IPS DF 4.7 (cell line): ENCODE measurements around the gene PITPNC1.
"Not testable (repeated sequence)": the region's sequence is repeated elsewhere in the genome, so short reads cannot be mapped to it uniquely, and the experiment has no call there.

Experiments
- DNase-seq: peaks from one replicate; pipeline ENCODE4 v3.0.0-alpha.2; 2013; ENCODE audit warnings: low spot score; ENCODE audit errors: extremely low read depth

Gene PITPNC1

DNA sequence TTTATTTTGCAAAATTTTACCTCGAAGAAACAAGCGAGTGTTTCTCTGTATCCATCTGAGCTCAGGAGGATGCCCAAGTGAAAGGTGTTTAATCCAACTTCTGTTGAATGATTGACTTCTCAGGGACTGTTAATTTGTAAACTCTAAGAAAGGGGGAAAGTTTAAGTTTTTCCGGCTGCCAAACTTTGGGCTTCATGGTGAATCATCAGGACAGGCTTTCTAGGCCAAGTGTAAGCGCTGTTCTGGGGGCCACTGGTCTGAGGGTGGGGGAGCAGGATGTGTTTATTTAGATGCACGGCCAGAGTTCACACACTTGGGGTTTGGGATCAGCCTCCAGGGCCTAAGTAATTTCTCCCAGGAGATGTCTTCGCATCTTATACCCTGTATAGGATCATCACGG, 110.4 kb downstream of the PITPNC1 start:
- DNase-seq = no peak

GRCh38 chr17:67488161-67488560, 111.1 kb downstream of the PITPNC1 start:
- no peak for DNase-seq

DNA sequence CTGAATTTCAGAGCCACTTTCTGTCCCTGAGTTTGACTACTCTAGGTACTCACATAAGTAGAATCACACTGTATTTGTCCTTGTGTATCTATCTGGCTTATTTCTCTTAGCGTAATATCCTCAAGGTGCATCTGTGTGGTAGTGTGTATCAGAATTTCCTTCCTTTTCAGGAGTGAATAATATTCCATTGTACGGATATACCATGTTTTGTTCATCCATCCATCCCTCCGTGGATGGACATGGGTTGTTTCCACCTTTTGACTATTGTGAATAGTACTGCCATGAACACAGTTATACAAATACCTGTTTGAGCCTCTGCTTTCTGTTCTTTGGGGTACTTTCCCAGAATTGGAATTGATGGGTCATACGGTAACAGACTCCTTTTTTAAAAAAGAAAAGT, 111.7 kb downstream of the PITPNC1 start:
- no peak for DNase-seq

DNA sequence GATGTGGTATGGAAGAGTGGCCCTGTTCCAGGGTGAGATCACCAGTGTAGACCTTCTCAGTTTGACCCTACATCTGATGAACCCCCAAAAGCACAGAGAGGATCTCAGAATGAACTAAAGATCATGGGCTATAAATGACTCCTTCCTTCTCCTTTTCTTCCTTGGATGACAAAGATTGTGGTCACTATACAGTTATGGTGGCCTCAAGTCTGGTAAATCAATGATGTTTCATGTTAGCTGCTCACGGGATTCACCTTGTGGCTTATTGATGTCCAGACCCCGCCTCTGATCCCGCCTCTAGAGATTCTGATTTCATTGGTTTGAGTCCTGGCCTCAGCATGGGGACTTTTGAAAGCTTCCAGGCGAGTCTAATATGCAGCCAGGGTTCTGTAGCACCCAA, 112.2 kb downstream of the PITPNC1 start:
- DNase-seq = no peak

- DNase-seq = no peak
Measured at GRCh38 chr17:67490471-67490870, 113.4 kb downstream of the PITPNC1 start.

DNA sequence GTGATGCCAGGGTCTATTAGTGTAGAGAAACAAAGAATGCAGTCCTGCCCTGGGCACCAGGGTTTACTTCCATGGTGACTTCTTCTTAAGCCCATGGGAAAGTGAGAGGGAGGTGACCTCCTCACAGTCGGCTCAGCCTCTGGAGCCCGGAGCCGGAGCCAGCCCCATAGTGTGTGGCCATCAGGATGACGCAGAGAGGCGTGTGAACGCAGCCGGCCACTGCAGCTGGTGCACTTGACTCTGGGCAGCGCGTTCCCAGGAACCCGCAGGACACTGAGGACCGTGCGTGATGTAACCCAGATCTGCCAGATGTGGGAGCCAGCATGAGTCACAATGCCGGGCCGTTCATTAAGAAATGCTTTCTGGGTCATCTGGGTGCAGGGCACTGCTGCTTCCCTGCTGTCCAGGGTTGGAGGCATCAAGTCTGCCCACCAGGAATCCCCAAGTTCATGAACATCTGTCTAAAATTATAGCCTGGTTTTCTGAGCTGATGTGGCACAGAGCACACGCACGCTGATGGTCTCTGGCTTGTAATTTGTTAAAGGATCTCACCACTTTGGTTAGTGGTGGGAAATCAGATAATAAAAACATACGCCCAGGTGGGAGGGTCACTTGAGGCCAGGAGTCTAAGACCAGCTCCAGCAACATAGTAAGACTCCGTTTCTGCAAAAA, 114.1 kb downstream of the PITPNC1 start:
- DNase-seq = no peak

GRCh38 chr17:67491681-67492024, 114.6 kb downstream of the PITPNC1 start:
- DNase-seq = no peak

DNA sequence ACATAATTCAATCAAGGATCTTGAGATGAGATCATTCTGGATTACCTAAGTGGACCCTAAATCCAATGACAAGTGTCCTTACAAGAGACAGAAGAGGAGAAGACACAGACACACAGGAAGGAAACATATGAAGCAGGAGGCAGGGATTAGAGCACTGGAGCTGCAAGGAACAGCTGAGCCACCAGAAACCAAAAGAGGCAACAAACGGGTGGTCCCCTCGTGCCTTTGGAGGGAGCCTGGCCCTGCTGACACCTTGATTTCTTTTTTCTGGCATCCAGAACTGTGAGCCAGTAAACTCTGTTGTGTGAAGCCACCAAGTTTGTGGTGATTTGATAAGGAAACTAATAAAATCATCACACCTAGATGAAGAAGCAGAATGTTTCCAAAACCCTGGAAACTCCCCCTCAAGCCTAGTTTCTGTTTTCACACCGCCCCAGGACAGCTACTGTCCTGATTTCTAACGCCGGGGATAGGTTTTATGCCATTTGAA, 115.2 kb downstream of the PITPNC1 start:
- DNase-seq = no peak

GRCh38 chr17:67492824-67493517, 115.9 kb downstream of the PITPNC1 start:
- DNase-seq = no peak

DNA sequence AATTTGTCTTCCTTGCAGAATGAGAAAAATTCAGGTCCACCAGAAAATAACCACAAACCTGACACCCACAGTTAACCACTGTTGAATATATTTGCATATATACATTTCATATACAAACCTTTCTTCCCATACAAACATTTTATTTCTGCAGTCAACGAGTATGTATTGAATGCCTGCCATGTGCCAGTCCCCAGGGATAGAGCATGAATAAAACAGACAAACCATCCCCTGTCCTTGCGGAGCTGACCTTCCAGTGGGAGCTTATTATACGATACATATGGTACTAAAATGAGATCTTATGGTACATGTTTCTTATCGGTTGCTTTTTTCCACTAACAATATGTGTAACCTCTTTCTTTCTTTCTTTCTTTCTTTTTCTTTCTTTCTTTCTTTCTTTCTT, 116.7 kb downstream of the PITPNC1 start:
- DNase-seq = no peak

- DNase-seq = not testable (repeated sequence)
Measured at GRCh38 chr17:67495534-67495933, 118.5 kb downstream of the PITPNC1 start.

GRCh38 chr17:67496286-67496685, 119.2 kb downstream of the PITPNC1 start:
- DNase-seq = no peak

- no peak for DNase-seq
Measured at GRCh38 chr17:67499685-67500084, 122.6 kb downstream of the PITPNC1 start.

- DNase-seq = no peak
Measured at GRCh38 chr17:67500261-67500660, 123.2 kb downstream of the PITPNC1 start.

DNA sequence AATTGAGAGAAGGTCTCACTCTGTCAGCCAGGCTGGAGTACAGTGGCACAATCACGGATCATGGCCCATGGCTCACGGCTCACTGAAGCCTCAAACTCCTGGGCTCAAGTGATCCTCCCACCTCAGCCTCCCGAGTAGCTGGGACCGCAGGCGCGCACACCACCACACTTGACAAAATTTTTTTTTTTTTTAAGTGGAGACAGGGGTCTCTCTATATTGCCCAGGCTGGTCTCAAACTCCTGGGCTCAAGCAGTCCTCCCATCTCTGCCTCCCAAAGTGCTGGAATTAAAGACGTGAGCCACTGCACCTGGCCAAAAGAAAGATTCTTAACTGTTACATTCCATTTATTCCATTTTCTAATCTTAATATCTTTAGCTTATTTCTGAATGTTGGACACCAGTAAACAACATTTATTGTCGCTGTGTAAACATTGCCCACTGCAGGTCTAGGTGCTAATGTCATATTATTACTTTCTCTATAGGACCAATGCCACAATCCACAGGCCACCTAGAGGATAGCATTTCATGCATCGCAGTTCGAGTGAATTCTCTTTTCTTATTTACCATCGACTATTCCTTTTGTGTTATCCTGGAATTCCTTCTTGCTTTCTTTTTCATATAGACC, 123.7 kb downstream of the PITPNC1 start:
- no peak for DNase-seq

DNA sequence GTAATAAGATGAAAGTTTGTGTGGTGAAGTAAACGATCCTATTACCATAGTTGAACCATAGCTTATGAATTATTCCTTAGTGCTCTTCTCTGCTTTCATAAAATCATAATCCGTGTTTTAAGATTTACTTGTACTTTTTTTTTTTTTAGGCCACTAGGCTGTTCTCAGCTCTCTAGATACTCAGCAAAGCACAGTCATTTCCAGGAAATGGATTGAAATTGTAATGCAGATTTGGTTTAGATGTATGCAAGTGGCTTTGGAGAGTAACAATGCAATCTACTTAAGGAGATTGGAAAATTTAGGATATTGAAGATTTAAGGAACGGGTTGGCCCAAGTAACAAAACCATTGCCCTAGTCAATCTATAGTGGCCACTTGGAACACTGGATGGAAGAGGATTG, 125.1 kb downstream of the PITPNC1 start:
- DNase-seq = no peak

GRCh38 chr17:67503184-67503583, 126.1 kb downstream of the PITPNC1 start:
- no peak for DNase-seq

DNA sequence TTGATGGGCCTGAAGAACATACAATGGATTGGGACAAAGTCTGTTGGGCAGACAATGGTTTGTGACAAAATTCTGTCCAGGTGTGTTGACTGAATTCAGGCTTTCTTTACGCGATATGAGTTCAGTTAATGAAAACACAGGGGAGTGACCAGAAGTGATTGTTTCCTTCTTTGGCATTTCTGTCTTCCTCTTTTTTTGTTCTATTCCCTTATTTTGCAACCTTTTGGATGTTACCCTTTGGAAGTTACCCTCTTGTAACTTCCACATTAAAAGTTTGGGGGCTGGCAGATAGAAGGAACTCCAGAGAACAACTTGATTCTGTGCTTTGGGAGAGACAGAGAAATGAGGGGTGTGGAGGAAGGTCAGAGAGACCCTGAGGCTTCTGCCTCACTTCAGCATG, 126.7 kb downstream of the PITPNC1 start:
- no peak for DNase-seq

- no peak for DNase-seq
Measured at GRCh38 chr17:67504182-67504581, 127.1 kb downstream of the PITPNC1 start.

DNA sequence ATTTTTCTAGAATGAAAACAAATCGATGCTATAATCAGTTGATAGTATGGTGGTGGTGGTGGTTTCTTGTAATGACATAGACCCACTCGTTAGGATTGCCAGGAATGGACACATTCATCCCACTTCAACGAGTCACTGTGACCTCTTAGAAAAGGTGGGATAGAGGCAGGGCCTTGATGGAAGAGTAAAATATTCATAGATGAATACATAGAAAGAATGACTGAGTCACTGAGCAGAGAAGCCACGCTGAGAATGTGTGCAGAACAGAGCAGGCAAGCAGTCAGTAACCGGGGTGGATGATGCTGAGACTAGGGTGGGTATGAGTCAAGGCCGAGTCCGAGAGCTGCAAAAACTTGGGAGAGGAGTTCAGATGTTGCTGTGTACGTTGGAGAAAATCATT, 129.9 kb downstream of the PITPNC1 start:
- DNase-seq = no peak

DNA sequence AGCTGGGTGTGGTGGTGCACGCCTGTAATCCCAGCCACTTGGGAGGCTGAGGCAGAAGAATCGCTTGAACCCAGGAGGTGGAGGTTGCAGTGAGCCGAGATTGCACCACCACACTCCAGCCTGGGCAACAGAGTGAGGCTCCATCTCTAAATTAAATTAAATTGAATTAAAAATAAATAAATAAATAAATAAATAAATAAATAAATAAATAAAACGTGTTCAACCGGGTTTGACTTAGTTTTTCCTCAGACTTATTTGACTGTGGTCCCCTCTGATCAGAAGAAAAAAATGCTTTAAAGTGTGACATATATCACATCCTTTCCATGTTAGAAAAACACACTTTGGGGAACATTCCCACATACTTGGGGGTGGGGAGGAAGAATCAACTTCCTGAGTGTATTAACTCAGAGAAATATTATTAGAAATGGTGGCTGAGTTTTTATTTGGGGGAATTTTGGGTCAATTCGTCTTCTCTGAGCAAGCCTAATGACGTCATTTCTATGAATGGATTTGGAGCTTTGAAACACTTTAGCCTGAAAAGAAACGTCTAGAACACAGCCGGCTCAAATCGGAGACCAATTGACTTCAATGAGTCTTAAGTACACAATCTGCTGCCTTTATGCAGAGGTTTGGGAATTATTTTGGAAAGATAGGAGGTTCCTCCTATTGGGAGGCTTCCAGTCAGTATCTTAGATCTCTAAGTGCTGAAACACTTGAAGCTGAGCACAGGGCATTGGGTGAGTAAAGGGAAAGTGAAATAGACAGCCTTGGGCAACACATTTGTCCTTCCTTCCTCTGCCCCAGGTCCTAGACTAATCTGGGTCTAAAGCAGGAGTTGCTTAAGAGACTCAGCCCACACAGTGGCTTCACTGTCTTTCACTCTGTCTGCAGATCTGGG, 132.6 kb downstream of the PITPNC1 start:
- no peak for DNase-seq

DNA sequence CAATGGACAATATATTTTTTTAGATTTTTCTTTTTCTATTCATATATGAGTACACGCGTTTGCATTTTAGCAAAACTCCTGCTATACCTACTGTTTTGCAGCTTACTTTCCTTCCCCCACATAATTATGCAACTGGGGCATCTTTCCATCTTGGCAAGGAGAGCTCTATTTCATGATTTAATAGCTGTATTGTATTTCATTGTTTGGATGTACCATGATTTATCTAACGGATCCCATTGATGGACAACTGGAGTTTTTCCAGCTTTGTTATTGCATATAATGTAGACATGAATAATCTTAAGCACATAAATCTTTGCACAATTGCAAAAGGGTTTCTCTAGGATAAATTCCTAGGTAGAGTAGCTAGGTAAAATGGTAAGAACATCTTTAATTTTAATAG, 133.9 kb downstream of the PITPNC1 start:
- no peak for DNase-seq
